IPS-20b (cell line): ENCODE results near the gene HM13.
A peak's percentile ranks its signal among the peaks of the same experiment; 100 is the strongest.

ENCODE experiments used
- H3K27ac ChIP-seq: one replicate; pipeline ENCODE4 v1.5.1; 2013; ENCODE audit warnings: low read length
- H3K27me3 ChIP-seq: 2 replicates; pipeline ENCODE4 v1.6.1; 2013; ENCODE audit warnings: mild to moderate bottlenecking, low read length, inconsistent platforms; ENCODE audit not compliant: insufficient read depth
- H3K36me3 ChIP-seq: 2 replicates; pipeline ENCODE4 v1.6.1; 2013; ENCODE audit warnings: low read depth, mild to moderate bottlenecking, inconsistent platforms, low read length, moderate library complexity; ENCODE audit not compliant: insufficient read depth
- H3K4me1 ChIP-seq: 2 replicates; pipeline ENCODE4 v1.6.1; 2013; ENCODE audit warnings: mild to moderate bottlenecking, control low read depth, inconsistent platforms, low read length, moderate library complexity; ENCODE audit not compliant: insufficient read depth
- H3K4me3 ChIP-seq: 2 replicates; pipeline ENCODE4 v1.5.1; 2013; ENCODE audit warnings: mild to moderate bottlenecking, low read length, inconsistent platforms
- H3K9ac ChIP-seq: 2 replicates; pipeline ENCODE4 v1.6.1; 2013; ENCODE audit warnings: low read depth, mild to moderate bottlenecking, inconsistent platforms, low read length, moderate library complexity
- H3K9me3 ChIP-seq: 2 replicates; pipeline ENCODE4 v1.6.1; 2013; ENCODE audit warnings: mild to moderate bottlenecking, low read depth, low read length, inconsistent platforms; ENCODE audit not compliant: insufficient read depth

The HM13 gene

DNA sequence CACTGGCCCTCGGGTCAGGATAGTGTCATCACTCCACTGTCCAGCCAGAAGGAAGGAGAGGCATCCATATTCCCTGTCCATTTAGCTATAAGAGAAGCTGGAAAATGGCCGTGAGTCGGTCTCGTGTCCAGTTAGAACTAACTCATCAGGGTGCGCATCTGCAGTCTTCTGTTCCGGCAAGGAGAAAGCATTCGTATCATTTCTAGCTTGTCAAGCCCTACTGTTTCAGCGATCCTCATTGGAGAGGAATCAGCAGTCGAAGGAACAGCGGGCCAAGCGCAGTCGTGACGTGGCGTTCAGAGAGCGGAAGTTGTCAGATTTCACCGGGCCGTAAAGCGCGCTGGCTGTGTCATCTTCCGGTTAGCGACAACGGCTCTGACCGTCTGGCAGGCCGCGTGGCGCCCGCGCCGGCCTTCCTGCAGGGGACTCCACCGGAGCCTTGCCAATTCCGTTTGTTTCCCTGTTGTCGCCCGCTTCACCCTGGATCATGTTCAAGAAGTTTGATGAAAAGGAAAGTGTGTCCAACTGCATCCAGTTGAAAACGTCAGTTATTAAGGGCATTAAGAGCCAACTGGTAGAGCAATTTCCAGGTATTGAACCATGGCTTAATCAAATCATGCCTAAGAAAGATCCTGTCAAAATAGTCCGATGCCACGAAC, 32.9 kb downstream of the HM13 start:
- Histone ChIP-seq H3K36me3 (peaks cover 73% of the 10 kb centered on the region), H3K4me1 (no peaks in the 10 kb centered on the region), H3K27ac (no peak overlapping the region)

DNA sequence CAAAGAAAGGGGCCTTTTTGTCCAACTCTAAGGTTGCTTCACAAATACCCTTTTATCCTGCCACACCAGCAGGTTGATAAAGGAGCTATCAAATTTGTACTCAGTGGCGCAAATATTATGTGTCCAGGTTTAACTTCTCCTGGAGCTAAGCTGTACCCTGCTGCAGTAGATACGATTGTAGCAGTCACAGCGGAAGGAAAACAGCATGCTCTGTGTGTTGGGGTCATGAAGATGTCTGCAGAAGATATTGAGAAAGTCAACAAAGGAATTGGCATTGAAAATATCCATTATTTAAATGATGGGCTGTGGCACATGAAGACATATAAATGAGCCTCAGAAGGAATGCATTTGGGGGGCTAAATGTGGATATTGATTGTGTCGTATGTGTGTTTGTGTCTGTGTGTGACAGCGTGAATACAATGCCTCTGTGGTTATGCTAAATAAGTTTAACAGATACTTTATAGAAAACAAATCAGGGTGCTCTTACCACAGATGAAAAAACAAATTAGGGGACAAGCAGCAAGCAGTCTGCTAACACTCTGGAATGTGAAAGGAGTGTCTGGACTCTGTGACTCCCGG, 33.6 kb downstream of the HM13 start:
- Histone ChIP-seq H3K36me3 (peaks cover 72% of the 10 kb centered on the region), H3K4me1 (no peaks in the 10 kb centered on the region), H3K27ac (no peak overlapping the region), H3K9ac (peak overlapping the region; percentile 88), H3K9me3 (no peaks in the 10 kb centered on the region), H3K27me3 (no peaks in the 10 kb centered on the region), H3K4me3 (peak overlapping the region; percentile 84)

More for the DNA sequence above, 32.9 kb downstream of the HM13 start:
- Histone ChIP-seq H3K9me3 (no peaks in the 10 kb centered on the region), H3K27me3 (no peaks in the 10 kb centered on the region), H3K4me3 (peak overlapping the region; percentile 84), H3K9ac (peak overlapping the region; percentile 88)

DNA sequence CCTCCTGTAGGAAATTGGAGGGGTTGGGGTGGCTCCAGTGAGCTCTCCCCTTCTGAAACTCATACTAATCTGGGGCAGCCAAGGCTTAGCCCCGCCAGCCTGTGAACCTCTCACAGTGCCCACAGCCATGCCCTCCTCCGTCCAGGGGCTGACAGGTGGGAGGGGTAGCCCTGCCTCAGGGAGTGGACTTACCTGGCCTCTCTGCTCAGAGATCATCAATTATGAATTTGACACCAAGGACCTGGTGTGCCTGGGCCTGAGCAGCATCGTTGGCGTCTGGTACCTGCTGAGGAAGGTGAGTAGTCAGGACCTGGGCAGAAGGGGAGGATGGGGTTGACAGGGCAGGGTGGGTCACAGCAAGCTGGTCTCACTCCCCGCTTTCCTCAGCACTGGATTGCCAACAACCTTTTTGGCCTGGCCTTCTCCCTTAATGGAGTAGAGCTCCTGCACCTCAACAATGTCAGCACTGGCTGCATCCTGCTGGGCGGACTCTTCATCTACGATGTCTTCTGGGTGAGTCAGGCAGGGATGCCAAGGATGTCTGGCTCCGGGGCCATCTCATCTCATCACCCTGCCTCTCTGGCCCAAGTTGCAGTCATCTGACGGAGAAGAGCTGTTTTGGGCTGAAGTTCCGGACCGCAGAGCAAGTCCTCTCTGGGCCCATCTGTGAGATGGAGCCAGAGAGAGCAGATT, 34.7 kb downstream of the HM13 start:
- Histone ChIP-seq H3K4me1 (no peaks in the 10 kb centered on the region), H3K27ac (no peak overlapping the region), H3K27me3 (no peaks in the 10 kb centered on the region), H3K4me3 (no peak overlapping the region), H3K36me3 (peaks cover 78% of the 10 kb centered on the region), H3K9ac (no peak overlapping the region), H3K9me3 (no peaks in the 10 kb centered on the region)

DNA sequence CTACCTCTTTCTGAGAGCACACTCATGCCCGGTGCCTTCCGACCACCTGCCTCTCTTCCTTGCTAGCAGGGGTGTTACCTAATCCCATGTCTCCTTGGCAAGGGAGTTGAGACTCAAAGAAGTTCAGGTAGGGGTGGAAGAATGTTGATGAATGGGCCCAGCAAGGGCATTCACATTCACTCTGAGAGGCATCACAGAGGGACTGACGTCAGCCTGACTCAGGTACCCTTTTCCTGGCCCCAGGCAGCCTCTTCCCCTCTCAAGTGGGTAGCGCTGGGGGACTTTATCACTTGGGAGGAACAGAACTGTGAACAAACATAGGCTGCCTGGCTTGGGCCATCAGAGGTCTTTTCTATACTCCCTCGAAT, 35.3 kb downstream of the HM13 start:
- Histone ChIP-seq H3K27me3 (no peaks in the 10 kb centered on the region), H3K36me3 (peaks cover 75% of the 10 kb centered on the region), H3K9me3 (no peaks in the 10 kb centered on the region), H3K9ac (no peak overlapping the region), H3K27ac (no peak overlapping the region), H3K4me3 (no peak overlapping the region), H3K4me1 (no peaks in the 10 kb centered on the region)

DNA sequence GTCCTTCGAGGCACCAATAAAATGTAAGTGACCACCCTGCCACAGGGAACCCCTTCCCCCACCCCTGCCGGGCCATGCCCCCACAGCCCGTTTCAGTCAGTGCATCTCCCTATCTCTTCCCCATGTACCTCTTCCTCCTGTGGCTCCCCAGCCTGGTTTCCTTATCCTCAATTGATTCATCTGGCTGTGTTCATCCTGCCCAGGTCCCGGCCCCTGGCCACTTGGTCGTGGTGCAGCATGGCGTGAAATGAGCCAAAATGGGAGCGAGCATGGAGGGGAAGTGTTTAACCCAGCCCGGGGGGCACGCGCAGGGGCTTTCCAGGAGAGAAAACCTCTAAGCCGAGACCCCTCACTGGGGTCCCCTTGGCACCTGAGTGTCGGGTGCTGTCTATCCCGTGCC, 35.9 kb downstream of the HM13 start:
- H3K4me3 ChIP-seq, result no peak overlapping the region
- H3K9ac ChIP-seq, result no peak overlapping the region
- H3K27me3 ChIP-seq, result no peaks in the 10 kb centered on the region
- H3K9me3 ChIP-seq, result no peaks in the 10 kb centered on the region
- peaks cover 76% of the 10 kb centered on the region for H3K36me3 ChIP-seq
- H3K27ac ChIP-seq, result no peak overlapping the region
- no peaks in the 10 kb centered on the region for H3K4me1 ChIP-seq

DNA sequence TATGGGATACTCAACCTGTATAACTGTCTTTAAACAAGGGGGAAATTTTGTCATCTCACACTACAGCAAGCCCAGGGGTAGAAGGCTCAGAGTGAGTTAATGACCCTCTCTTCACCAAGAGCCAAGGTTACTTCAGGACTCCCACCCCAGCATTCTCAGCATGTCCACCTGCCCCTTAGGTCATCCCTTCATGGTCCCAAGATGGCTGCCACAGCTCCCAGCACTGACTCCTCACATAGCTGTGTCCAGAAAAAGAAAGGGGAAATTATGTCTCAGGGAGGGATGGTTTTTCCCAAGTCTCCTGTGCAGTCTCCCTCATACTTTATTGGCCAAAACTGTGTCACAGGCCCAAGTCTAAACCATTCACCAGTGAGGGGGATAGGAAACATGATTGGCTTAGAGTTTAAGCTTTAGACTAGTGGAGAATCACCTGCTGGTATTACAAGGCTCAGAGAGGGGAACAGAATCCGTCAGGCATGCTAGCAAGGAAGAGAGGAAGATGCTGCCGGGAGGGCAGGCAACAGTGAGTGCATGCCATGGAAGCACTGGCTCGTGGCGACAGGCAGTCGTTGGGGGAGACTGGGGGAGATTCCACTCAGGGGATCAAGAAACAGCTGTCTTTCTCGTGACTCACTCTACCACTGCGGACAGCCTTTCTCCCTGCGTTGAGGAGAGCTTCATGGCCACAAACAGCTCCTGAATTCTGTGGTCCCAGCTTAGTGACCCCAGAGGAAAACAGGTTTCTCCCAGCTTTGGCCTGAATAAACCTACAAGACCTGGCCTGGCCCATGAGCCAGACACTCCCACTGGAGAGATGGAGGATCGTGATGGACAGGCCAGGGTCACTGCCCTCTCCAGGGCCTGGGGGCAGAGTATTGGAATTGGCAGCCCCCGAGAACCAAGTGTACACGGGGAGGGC, 37.2 kb downstream of the HM13 start:
- H3K9ac ChIP-seq, result no peak overlapping the region
- no peaks in the 10 kb centered on the region for H3K9me3 ChIP-seq
- no peak overlapping the region for H3K27ac ChIP-seq
- H3K4me1 ChIP-seq, result no peaks in the 10 kb centered on the region
- peaks cover 76% of the 10 kb centered on the region for H3K36me3 ChIP-seq
- no peaks in the 10 kb centered on the region for H3K27me3 ChIP-seq
- H3K4me3 ChIP-seq, result no peak overlapping the region

DNA sequence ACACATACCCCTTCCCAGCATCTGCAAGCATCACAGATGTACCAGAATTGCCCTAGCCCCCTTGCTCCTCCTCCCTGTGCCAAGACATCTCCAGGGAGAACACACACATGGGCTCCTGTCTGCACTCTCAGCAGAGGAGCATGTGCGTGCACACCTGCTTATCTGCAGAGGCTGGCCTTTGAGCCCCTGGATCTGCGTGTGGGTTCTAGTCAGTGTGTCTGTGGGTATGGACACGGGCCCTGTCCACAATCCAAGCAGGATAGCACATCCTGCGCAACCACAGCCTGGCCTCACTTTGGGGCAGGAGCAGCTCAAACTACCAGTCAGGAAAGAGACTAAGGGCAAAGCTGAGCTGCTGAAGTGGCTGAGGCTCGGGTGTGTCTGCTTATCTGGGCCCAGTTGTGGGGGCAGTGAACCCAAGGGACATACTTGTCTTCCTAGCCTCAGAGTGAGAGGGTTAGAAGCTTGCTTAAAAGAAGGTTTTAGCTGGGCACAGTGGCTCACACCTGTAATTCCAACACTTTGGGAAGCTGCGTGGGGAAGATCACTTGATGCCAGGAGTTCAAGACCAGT, 41.0 kb downstream of the HM13 start:
- Histone ChIP-seq H3K4me3 (no peak overlapping the region), H3K9me3 (no peaks in the 10 kb centered on the region), H3K9ac (no peak overlapping the region), H3K4me1 (peaks cover 2% of the 10 kb centered on the region; the same call in 1 of the 2 replicates), H3K36me3 (peaks cover 48% of the 10 kb centered on the region), H3K27ac (no peak overlapping the region), H3K27me3 (no peaks in the 10 kb centered on the region)

DNA sequence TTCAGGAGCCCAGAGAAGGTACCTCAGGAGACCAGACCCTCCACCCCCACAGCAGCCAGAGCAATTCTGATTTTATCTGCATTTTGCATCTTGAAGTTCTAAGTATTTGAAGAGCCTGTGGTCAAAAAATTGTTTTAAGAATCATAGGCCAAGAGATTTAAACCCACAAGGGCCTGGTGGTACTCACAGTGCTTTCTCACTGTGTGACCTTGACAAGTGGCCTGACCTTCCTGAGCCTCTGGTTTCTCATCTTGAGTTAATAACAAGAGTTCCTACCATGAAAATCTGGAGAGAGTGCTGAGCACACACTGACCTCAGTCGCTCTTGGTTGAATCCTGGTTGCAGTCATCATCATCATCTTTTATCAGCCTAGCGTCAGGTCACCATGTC, 45.5 kb downstream of the HM13 start:
- Histone ChIP-seq H3K9me3 (no peaks in the 10 kb centered on the region), H3K36me3 (peaks cover 51% of the 10 kb centered on the region), H3K4me3 (no peak overlapping the region), H3K4me1 (peaks cover 4% of the 10 kb centered on the region; the same call in 1 of the 2 replicates), H3K9ac (no peak overlapping the region), H3K27ac (no peak overlapping the region), H3K27me3 (no peaks in the 10 kb centered on the region)

DNA sequence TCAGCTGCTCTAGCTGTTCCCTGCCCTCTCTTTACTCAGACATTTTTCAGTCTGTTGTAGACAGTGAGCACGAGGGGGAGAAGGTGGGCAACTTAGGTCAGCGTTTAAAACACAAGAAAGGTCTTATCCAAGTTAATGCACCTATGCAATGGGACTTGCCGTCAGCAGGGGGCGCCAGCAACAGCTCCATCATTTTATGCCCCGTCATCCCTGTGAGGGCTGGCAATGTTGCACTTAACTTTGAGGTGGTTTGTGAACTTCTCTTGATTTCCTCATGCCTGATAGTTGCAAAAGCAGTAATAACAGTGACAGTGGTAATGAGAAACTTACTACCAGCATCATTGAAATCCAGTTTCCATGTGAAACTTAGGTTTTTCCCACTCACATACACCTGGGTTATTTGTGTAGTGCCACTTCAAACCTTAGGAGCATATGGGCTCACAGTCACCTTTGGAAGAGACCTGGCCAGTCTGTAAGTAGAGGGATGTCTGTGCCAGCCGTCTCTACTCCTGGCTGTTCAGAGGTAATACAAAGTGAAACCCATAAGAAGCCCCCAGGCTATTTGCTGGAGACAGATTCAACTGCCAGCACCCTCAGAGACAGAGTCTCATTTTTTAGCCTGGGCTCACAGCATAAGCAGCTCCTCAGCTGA, 46.0 kb downstream of the HM13 start:
- H3K27me3 ChIP-seq, result no peaks in the 10 kb centered on the region
- H3K4me3 ChIP-seq, result no peak overlapping the region
- peak overlapping the region; percentile 27 for H3K27ac ChIP-seq
- peaks cover 4% of the 10 kb centered on the region; the same call in 1 of the 2 replicates for H3K4me1 ChIP-seq
- no peaks in the 10 kb centered on the region for H3K9me3 ChIP-seq
- H3K9ac ChIP-seq, result peak overlapping the region; percentile 57; the same call in 1 of the 2 replicates
- H3K36me3 ChIP-seq, result peaks cover 46% of the 10 kb centered on the region

DNA sequence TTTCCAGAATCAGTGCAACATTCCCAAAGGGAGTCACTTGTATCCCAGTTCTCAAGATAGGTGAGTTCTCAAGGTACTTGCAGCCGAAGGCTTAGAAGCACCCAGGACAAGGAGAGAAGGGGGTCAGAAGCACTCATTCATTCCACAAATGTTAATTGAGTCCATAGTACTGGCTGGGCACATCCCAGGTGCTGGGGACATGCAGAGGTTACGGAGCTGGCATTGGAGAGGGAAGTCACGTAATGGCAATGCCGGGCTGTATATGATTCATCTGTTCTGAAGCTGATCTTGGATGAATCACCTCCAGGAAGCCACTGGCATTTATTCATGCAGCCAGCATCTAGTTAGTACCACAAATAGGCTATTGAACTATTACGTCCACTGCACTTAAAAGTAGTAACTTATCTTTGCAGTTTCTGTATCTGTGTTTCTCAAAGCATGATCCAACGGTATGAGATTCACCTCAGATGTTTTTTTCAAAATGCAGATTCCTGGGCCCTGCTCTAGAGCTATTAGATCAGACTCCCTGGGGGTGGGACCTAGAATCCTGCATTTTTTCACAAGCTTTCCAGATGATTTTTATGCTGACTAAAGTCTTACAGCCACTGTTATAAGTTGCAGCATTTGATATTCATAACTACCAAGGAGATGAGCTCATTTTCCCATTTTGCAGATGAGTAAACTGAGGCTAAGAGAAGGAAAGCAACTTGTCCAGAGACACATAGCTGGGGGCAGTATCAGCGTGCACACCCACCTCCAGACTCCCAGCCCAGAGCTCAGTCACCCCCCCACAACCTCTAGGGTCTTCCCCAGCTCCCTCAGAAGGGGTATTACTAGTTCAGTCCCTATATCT, 46.7 kb downstream of the HM13 start:
- Histone ChIP-seq H3K36me3 (peaks cover 49% of the 10 kb centered on the region), H3K27ac (no peak overlapping the region), H3K4me1 (peaks cover 4% of the 10 kb centered on the region; the same call in 1 of the 2 replicates), H3K9ac (peak overlapping the region; percentile 57; the same call in 1 of the 2 replicates), H3K27me3 (no peaks in the 10 kb centered on the region), H3K4me3 (no peak overlapping the region), H3K9me3 (no peaks in the 10 kb centered on the region)
